HUES64 (cell line): ENCODE results near the gene GUSB.

ENCODE experiments used
- H3K27ac ChIP-seq: 2 replicates; pipeline ENCODE4 v1.7.0; 2013; ENCODE audit warnings: low read depth, low read length, inconsistent platforms
- H3K27me3 ChIP-seq: 2 replicates; pipeline ENCODE4 v1.6.1; 2013; ENCODE audit warnings: mild to moderate bottlenecking, low read length; ENCODE audit not compliant: insufficient read depth
- H3K36me3 ChIP-seq: 2 replicates; pipeline ENCODE4 v1.6.1; 2013; ENCODE audit warnings: mild to moderate bottlenecking, low read length; ENCODE audit not compliant: insufficient read depth
- H3K4me1 ChIP-seq: 2 replicates; pipeline ENCODE4 v1.6.1; 2013; ENCODE audit warnings: mild to moderate bottlenecking, low read length, moderate library complexity; ENCODE audit not compliant: insufficient read depth
- H3K4me3 ChIP-seq: 2 replicates; pipeline ENCODE4 v1.5.1; 2013; ENCODE audit warnings: mild to moderate bottlenecking, low read length, moderate library complexity
- H3K9ac ChIP-seq: 2 replicates; pipeline ENCODE4 v1.6.1; 2013; ENCODE audit warnings: mild to moderate bottlenecking, low read depth, low read length
- H3K9me3 ChIP-seq: 2 replicates; pipeline ENCODE4 v1.6.1; 2013; ENCODE audit warnings: low read depth, low read length; ENCODE audit not compliant: insufficient read depth
- WGBS: fragments of 150-250, 120-280 bp; methylation state at CpG from one replicate; pipeline ENCODE4 v1.1.7; 2013; ENCODE audit warnings: missing lambda C conversion rate; 5-methylcytosine and 5-hydroxymethylcytosine counted together

Gene GUSB

GRCh38 chr7:65925040-65925439 is 57.0 kb downstream of the GUSB start:
- Histone ChIP-seq H3K36me3 (no peaks in the 10 kb centered on the region), H3K9ac (no peak overlapping the region), H3K9me3 (no peaks in the 10 kb centered on the region), H3K27ac (no peak overlapping the region), H3K27me3 (no peaks in the 10 kb centered on the region), H3K4me3 (no peak overlapping the region), H3K4me1 (peaks cover under 1% of the 10 kb centered on the region; the same call in 1 of the 2 replicates)
- WGBS: 89% methylated on average over 3 of the region's 3 CpGs

- H3K36me3 ChIP-seq: no peaks in the 10 kb centered on the region
- 84% methylated on average over 2 of the region's 4 CpGs for WGBS
- H3K4me3 ChIP-seq: no peak overlapping the region
- no peaks in the 10 kb centered on the region for H3K4me1 ChIP-seq
- H3K27me3 ChIP-seq: no peaks in the 10 kb centered on the region
- H3K27ac ChIP-seq: no peak overlapping the region
- H3K9ac ChIP-seq: no peak overlapping the region
- H3K9me3 ChIP-seq: no peaks in the 10 kb centered on the region
These were observed 57.8 kb downstream of the GUSB start for GRCh38 chr7:65924193-65924592.

GRCh38 chr7:65923316-65923715 is 58.7 kb downstream of the GUSB start:
- WGBS: 89% methylated on average over 4 of the region's 4 CpGs
- Histone ChIP-seq H3K36me3 (no peaks in the 10 kb centered on the region), H3K9me3 (no peaks in the 10 kb centered on the region), H3K27ac (no peak overlapping the region), H3K27me3 (no peaks in the 10 kb centered on the region), H3K4me1 (no peaks in the 10 kb centered on the region), H3K9ac (no peak overlapping the region), H3K4me3 (no peak overlapping the region)

GRCh38 chr7:65915921-65916657 is 65.9 kb downstream of the GUSB start:
- H3K27ac ChIP-seq: no peak overlapping the region
- H3K27me3 ChIP-seq: no peaks in the 10 kb centered on the region
- WGBS: 93% methylated on average over 8 of the region's 8 CpGs
- H3K4me1 ChIP-seq: no peaks in the 10 kb centered on the region
- H3K36me3 ChIP-seq: peaks cover 8% of the 10 kb centered on the region; the same call in 1 of the 2 replicates
- no peak overlapping the region for H3K4me3 ChIP-seq
- H3K9me3 ChIP-seq: no peaks in the 10 kb centered on the region
- no peak overlapping the region for H3K9ac ChIP-seq

- H3K4me1 ChIP-seq: peaks cover 7% of the 10 kb centered on the region
- H3K4me3 ChIP-seq: no peak overlapping the region
- H3K36me3 ChIP-seq: no peaks in the 10 kb centered on the region
- no peaks in the 10 kb centered on the region for H3K27me3 ChIP-seq
- no peaks in the 10 kb centered on the region for H3K9me3 ChIP-seq
- no peak overlapping the region for H3K27ac ChIP-seq
- 94% methylated on average over 7 of the region's 7 CpGs for WGBS
- no peak overlapping the region for H3K9ac ChIP-seq
These were observed 69.8 kb downstream of the GUSB start for GRCh38 chr7:65912237-65912636.
